ENCODE measurements around the gene CEP89.
"Not testable (repeated sequence)": the region's sequence is repeated elsewhere in the genome, so short reads cannot be mapped to it uniquely, and the experiment has no call there.

Gene CEP89

DNA sequence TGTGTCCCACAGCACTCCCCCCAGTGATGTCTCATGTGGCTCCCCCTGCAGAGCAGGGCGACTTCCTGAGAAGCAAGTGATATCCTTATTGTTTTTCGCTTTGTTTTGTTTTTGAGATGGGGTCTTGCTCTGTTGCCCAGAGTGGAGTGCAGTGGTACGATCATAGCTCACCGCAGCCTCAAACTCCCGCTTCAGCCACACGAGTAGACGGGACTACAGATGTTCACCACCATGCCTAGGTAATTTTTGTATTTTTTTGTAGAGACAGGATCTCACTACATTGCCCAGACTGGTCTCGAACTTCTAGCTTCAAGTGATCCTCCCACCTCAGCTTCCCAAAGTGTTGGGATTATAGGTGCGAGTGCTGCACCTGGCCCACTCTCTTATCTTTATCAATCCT, 5.0 kb downstream of the CEP89 start:
- DNase-seq (ENCODE audit: low read depth in 2 of 2): no peak

DNA sequence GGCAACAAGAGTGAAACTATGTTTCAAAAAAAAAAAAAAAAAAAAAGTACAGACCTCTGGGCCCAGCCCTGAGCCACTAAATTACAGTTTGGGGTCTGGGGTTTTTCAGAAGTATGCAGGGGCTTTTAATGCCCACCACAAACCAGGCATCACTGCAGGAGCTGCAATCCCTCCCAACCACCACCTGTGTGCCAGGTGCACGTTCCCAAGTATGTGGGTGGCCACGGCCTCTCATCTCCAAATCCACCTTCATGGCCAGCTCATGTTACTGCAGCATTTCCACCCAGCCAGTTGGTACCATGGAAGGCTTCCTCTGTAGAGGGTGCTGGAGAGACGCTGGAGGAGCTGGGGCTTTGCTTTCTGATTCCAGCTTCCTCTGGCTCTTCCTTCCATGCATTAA, 26.5 kb downstream of the CEP89 start:
- no peak for DNase-seq (ENCODE audit: low read depth in 2 of 2)

DNA sequence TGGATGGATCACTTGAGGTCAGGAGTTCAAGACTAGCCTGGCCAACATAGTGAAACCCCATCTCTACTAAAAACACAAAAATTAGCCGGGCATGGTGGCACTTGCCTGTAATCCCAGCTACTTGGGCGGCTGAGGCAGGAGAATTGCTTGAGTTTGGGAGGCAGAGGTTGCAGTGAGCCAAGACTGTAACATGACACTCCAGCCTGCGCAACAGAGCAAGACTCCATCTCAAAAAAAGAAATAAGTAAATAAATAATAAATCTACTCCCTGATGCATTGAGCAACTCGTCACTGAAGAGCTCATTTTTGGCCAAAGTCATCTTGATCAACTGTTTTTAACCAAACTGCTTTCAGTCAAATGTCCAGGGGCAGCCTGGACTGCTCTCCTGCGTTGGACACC, 30.5 kb downstream of the CEP89 start:
- DNase-seq (ENCODE audit: low read depth in 2 of 2): not testable (repeated sequence)

DNA sequence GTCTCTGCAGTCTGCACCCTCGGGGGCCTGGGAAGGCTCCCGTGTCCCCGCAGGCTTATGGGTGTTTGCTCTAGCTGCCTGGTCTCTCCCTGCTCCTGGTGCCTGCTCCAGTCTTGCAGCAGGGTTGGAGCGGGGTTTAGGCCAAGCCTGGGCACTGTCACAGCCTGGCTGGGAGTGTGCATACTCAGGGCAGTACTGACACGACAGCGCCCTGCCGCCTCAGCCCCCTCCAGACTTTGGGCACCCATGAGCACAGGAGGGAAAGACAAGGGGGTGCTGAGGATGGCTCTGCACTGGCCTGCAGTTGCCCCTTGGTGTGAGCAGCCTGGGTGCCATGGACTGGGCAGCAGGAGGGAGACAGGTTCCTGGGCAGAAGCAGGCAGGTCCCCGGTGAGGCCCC, 35.7 kb downstream of the CEP89 start:
- DNase-seq (ENCODE audit: low read depth in 2 of 2): no peak

DNA sequence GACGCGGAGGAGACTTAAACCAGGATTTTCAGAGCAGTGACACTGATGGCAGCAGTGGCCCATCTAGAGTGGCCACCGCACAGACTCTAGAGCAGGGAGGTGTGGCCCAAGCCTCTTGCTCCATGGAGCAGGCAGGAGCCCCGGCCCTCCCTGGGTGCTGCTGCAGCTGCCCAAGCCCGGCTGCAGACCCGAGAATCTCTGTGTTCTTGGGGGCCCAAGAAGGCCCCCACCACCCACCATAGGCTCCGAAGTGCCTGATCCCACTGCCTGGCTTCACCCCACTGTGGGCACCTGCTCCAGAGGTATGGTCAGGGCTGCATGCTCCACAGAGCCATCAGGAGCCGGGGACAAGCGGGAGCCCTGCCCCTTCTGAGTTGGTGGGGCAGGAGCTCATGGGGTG, 36.1 kb downstream of the CEP89 start:
- DNase-seq (ENCODE audit: low read depth in 2 of 2): no peak

DNA sequence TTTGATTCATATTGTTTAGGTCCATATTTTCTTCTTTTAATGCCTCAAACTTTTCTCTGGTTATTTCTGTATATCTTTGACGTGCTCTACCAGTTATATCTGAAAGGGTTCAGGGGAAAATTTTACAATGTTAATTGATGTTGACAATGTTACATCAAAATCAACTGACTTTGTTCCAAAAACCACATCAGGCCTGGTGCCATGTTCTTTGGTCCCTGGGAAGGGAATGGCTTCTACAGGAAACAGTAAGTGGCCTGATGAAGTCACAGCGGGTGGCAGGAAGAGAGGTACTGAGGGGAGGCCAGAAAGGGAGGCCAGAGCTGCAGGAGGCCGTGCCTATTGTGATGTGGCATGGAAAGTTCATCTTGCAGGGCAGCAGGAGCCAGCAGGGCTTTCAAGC, 38.2 kb downstream of the CEP89 start:
- DNase-seq (ENCODE audit: low read depth in 2 of 2): no peak

DNA sequence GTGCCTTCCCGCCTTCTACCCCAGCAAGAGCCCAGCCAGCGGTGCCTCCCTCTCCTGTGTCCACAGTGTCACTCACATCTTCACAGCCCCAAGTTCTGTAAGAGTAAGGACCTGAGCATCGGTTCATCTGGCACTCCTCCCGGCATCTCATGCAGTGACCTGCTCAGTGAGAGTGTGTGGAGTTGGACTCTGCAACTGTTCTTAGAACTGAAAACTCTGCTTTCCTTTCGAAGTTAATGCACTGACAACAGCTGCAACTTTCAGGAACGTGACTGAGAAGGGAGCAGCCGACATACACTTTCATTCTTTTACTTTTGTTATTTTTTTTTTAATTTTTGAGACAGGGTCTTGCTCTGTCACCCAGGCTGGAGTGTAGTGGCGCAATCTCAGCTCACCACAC, 41.2 kb downstream of the CEP89 start:
- DNase-seq (ENCODE audit: low read depth in 2 of 2): no peak

DNA sequence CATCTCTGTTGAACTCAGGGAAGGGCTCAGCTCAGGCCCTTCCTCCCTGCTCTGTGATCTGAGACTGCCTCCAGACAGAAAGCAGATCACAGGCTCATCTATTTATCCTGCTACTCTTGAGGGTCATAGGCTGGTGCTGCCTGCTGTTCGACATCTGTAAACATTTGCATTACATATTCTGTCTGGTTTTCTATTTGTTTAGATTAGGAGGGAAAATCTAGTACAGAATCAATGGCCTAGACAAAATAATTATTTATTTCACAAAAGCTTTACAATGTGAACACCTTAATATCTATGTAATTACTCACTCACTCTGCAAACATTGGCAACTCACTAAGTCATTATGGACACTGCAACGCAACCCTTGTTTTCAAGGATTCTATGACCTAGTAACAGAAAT, 43.0 kb downstream of the CEP89 start:
- DNase-seq (ENCODE audit: low read depth in 2 of 2): no peak

DNA sequence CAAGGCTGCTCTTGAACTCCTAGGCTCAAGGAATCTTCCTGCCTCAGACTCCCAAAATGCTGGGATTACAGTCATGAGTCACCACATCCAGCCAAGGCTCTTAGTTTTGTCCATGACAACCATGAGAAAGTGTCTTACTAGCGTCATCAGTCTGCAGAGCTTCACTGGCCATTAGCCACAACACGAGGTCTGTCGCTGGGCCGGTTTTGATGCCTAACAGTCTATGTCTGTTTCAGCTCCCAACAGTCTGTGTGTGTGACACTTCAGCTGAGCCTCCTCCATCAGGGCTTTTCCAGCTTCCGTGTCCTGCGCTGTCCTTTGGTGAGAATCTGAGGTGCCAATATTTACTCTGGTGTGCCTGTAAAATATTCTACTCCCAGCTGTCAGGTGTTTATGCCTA, 47.6 kb downstream of the CEP89 start:
- no peak for DNase-seq (ENCODE audit: low read depth in 2 of 2)

DNA sequence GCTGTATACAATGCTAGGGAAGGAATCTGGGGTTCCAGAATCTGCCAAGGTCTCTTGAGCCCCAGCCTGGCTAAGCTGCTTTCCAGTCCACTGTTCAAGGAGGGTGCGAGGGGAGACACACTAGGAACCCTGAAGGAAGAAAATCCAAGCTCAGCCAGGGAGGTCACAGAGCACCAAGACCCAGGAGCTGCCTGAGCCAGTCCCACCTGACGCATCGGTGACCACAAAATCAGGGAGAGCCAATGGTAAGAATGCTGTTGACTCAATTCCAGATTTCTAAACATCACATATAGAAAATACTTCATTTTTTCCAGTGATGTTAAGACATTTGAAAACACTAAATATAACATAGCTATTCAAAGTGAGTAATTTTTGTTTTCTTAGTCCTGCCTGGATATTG, 50.1 kb downstream of the CEP89 start:
- DNase-seq (ENCODE audit: low read depth in 2 of 2): no peak

DNA sequence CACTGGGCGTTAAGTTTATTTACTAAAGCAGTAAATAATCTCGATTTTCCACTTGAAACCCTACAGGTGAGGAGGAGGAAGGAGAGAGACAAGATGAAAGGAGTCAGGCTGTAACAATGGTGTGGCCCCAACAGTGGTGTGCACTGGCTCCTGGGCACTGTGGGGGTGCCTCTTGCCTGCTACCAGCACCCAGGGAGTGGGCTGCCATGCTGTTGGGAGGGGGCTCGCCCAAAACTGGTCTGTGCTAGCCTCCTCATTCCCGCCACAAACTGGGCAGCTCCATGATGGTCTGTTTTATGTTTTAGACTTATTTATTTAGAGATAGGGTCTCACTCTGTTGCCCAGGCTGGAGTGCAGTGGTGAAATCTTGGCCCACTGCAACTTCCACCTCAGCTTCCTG, 52.4 kb downstream of the CEP89 start:
- no peak for DNase-seq (ENCODE audit: low read depth in 2 of 2)

DNA sequence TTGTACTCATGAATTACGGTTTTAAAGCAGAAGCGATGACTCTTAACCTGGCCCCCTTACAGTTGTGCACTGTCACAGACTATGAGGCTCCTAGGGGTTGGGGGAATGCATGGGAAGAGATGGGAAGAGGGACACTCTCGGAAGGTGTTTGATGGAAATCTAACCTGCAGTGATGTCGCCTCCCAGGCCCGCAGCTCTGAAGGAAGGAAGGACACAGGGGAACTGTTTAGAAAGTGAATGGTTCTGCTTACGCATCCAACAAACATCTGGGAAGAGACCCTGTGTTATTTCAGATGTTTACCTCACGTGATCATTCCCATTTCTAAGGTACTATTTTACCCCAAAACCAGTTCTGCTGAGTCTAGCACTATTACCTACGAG, 54.2 kb downstream of the CEP89 start:
- no peak for DNase-seq (ENCODE audit: low read depth in 2 of 2)

DNA sequence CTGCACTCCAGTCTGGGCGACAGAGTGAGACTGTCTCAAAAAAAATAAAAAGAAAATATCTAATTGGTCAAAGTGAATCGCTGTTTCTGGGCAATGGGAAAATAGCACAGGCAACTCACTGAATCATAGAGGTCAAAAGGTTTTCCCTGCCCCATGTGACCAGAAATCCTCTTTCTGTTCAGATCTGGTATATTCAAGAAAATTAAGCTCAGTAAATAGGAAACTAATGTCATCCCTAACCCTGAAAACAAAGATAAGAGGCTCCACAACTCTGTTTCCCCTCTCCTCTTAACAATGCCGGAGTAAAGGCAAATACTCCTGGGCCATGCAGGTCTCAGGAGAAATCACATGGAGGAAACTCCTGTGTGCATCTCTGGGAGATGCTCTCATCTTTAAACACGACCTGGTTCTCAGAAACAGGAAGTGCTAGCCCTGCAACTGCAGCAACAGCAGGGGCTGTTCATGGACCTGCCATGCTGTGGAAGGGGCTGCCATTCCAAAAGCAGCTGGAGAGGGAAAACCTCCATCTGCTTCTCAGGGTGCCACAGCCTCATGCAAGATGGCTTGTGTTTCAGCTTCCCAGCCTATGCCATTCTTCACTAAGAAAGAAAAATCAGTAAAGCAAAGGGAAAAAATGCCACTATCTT, 54.7 kb downstream of the CEP89 start:
- DNase-seq (ENCODE audit: low read depth in 2 of 2): no peak

DNA sequence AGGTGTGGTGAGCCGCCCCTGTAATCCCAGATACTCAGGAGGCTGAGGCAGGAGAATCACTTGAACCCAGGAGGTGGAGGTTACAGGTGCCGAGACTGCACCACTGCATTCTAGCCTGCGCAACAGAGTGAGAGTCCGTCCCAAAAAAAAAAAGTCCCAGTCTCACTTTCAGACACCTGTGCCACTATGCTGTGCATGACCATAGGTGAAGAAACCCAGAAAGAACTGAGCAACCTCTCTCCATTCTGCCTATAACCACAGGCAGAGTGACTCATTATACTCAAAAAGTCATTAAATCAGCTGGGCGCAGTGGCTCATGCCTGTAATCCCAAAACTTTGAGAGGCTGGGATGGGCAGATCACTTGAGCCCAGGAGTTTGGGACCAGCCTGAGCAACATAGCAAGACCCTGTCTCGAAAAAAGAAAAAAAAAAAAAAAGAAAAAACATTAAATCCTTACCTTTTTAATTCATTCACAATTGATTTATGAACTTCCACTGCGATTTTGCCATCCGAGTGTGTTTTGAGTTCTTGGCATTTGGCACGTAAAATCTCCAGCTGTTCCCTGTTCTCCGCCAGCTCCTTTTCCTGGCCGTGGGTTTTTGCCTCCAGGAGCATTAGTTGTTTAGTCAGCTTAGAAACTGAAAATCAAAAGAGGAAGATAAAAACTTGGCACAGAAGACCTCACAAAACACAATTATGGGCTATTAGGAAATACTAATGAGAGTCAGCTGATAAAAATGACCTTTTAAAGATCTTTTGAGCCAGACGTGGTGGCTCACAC, 56.7 kb downstream of the CEP89 start:
- no peak for DNase-seq (ENCODE audit: low read depth in 2 of 2)

DNA sequence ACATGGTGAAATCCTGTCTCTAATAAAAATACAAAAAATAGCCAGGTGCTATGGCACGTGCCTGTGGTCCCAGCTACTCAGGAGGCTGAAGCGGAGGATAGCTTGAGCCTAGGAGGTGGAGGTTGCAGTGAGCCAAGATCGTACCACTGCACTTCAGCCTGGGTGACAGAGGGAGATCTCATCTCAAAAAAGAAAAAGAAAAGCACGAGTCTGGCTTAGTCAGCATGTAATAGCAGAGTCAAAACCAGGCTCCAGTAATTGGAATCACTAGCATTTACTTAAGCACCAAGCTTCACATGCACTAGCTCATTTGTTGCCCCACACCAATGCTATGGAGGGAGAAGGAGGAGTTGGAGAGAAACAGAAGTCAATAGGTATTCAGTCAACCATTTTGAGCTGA, 60.3 kb downstream of the CEP89 start:
- no peak for DNase-seq (ENCODE audit: low read depth in 2 of 2)

DNA sequence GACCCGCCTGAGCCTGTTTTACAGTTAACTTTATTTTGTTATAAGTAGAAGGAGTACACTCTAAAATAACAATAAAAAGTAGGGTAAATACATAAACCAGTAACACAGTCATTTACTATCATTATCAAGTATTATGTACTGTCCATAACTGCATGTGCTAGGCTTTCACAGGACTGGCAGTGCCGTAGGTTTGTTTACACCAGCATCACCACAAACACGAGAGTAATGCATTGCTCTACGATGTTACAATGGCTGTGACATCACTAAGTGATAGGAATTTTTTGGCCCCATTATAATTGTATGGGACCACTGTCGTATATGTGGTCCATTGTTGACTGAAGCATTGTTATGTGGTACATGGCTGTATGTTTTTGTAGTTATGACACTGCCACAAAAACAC, 60.9 kb downstream of the CEP89 start:
- DNase-seq (ENCODE audit: low read depth in 2 of 2): no peak

DNA sequence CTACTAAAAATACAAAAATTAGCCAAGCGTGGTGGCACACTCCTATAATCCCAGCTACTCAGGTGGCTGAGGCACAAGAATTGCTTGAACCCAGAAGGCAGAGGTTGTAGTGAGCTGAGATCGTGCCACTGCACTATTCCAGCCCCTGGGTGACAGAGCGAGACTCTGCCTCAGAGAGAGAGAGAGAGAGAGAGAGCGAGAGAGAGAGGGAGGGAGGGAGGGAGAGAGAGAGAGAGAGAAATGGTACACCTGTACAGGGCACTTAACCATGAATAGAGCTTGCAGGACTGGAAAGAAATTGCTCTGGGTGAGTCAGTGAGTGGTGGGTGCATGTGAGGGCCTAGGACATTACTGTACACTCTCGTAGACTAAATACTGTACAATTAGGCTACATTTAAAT, 61.7 kb downstream of the CEP89 start:
- DNase-seq (ENCODE audit: low read depth in 2 of 2): no peak

DNA sequence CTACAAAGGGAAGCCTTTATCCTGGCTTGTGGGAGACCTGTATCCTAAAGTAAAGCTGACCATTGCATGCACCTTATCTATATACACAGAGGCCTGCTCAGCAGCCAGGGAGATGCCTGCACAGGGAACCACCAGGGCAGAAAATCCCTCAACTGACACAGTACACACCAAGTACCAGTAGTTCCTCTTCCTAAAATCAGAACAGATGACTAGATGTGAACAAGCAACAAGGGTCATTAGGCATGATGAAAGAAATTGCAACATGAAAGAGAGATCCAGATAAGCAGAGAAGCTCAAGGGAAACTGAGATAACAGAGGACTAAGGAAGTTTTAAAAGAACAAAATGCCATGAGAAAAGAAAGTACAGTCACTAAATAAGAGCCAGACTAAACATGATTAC, 62.5 kb downstream of the CEP89 start:
- DNase-seq (ENCODE audit: low read depth in 2 of 2): no peak

DNA sequence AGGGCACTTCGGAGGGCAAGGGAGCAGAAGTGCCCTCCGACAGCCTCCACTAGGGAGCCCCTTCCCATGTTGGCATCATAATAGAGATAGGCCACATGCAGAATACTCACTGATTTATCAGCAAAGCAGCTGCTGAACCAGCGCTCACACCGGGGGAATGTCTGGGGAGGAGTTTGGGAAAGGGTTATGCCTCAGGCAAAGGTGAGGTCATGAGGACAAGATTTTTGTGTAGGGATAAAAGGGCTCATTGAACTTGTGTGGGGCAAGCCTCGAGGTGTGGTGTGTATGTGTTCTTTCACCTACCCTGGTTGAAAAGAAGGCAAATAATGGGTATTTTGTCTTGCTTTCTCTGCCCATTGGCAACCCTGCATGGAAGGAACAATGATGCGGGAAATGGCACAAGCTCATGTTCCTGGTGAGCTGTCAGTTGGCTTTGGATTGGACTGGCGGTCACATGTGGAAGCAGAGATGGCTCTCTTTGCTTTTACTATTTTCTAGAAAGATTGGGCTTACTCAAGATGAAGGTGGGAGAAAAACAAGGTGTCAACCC, 63.0 kb downstream of the CEP89 start:
- DNase-seq (ENCODE audit: low read depth in 2 of 2): no peak

DNA sequence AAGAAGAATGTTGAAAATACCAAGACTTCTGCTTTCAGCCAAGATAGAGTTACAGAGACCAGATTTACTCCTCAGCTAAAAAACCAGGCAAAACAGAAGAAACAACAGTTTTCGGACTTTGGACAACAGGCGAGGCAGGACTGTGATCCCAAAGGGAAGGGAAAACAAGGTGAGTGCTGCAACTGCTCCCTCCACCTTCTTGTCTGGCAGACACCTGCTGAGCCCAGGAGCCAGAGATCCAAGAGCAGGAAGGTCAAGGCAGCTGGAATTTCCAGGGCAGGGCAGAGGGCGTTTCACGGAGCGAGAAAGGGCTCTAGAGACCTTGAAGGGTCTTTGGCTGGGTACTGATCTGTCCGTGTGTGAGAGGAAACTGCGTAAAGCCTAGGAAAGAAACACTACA, 69.3 kb downstream of the CEP89 start:
- no peak for DNase-seq (ENCODE audit: low read depth in 2 of 2)

DNA sequence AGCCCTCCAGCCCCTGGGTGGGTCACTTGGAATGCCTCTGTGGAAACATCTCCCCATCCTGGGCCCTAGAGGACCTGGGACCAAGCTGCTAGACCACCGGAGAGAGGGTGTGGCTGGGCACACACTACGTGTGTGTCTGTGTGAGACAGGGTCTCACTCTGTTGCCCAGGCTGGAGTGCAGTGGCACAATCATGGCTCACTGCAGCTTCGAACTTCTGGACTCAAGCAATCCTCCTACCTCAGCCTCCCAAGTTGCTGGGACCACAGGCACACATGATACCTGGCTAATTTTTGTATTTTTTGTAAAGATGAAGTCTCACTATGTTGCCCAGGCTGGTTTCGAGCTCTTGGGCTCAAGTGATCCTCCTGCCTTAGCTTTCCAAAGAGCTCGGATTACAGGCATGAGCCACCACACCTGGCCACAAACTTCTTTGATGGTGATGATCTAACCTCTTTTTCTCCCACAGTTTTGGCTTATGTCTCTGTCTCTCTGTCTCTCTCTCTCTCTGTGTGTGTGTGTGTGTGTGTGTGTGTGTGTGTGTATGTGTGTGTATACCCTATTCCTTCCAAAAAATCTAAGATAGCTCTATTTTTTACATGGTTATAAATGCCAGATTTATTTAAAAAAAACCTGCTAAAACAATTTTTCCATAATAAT, 70.1 kb downstream of the CEP89 start:
- DNase-seq (ENCODE audit: low read depth in 2 of 2): no peak

DNA sequence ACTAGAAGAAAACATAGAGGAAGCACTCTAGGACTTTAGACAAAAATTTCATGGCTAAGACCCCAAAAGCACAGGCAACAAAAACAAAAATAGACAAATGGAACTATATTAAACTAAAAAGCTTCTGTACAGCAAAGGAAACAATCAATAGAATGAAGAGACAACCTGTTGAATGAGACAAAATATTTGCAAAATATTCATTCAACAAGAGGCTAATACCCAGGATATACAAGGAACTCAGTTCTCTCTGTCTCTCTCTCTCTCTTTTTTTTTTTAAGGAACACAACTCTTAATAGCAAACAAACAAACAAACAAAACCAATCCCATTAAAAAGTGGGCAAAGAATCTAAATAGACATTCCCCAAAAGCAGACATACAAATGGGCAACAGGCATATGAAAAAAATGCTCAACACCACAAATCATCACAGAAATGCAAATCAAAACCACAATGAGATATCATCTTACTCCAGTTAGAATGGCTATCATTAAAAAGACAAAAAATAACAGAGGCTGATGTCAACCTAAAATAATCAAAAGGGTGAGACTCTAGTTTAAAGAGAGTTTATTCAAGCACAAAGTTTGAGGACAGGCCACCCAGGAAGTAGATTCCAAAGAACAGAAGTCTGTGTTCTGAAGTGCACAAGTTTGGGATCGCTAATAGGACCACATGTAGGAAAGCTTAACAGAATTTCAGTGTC, 75.1 kb downstream of the CEP89 start:
- DNase-seq (ENCODE audit: low read depth in 2 of 2): no peak
